Measurements from ENCODE around the gene PAX5.
"Not testable (repeated sequence)": the region's sequence is repeated elsewhere in the genome, so short reads cannot be mapped to it uniquely, and the experiment has no call there.

PAX5 gene

GRCh38 chr9:37033682-37034304 is at the start of gene PAX5:
Gene PAX5, minus strand, starts transcription at chr9:37034268. Its CDS starts 237 bp downstream, at chr9:37034031.
- DNase-seq = no peak

GRCh38 chr9:37083654-37084053 is 49.6 kb upstream of the PAX5 start:
- no peak for DNase-seq

- DNase-seq = no peak
Observed at GRCh38 chr9:37082214-37082765, 48.2 kb upstream of the PAX5 start.

- DNase-seq = not testable (repeated sequence)
Observed at GRCh38 chr9:37081507-37081906, 47.4 kb upstream of the PAX5 start.

GRCh38 chr9:37080165-37080628 is 46.1 kb upstream of the PAX5 start:
- not testable (repeated sequence) for DNase-seq

GRCh38 chr9:37079370-37080164 is 45.5 kb upstream of the PAX5 start:
- DNase-seq = peak; percentile 17

- not testable (repeated sequence) for DNase-seq
Observed at GRCh38 chr9:37074790-37075189, 40.7 kb upstream of the PAX5 start.

- DNase-seq = no peak
Observed at GRCh38 chr9:37066139-37066725, 32.2 kb upstream of the PAX5 start.

GRCh38 chr9:37062336-37062735 is 28.3 kb upstream of the PAX5 start:
- no peak for DNase-seq

- DNase-seq = no peak
Observed at GRCh38 chr9:37061768-37062167, 27.7 kb upstream of the PAX5 start.

GRCh38 chr9:37060833-37061232 is 26.8 kb upstream of the PAX5 start:
- no peak for DNase-seq

- no peak for DNase-seq
Observed at GRCh38 chr9:37056046-37056920, 22.2 kb upstream of the PAX5 start.

GRCh38 chr9:37054363-37054720 is 20.3 kb upstream of the PAX5 start:
- DNase-seq = not testable (repeated sequence)

- no peak for DNase-seq
Observed at GRCh38 chr9:37053684-37054362, 19.8 kb upstream of the PAX5 start.

- no peak for DNase-seq
Observed at GRCh38 chr9:37046683-37047082, 12.6 kb upstream of the PAX5 start.

- no peak for DNase-seq
Observed at GRCh38 chr9:37042421-37042820, 8.4 kb upstream of the PAX5 start.

- no peak for DNase-seq
Observed at GRCh38 chr9:37040508-37041127, 6.5 kb upstream of the PAX5 start.

- no peak for DNase-seq
Observed at GRCh38 chr9:37038943-37039464, 4.9 kb upstream of the PAX5 start.

GRCh38 chr9:37038302-37038942 is 4.4 kb upstream of the PAX5 start:
- DNase-seq = no peak

GRCh38 chr9:37037503-37038301 is 3.6 kb upstream of the PAX5 start:
- no peak for DNase-seq

Measured in cortex of kidney (tissue), 1 donor.